Central memory CD8-positive, alpha-beta T cell (primary cell): ENCODE data around the gene THAP8.

ENCODE experiments used
- ATAC-seq: fragments of 150-1000 bp; cut with Tn5 transposase; replicated peaks from 2 replicates; pipeline ENCODE4 v1.10.0; 2022; ENCODE audit warnings: mild to moderate bottlenecking, moderate FRiP score, moderate number of reproducible peaks; ENCODE audit not compliant: poor library complexity, severe bottlenecking; ENCODE audit errors: extremely low read depth
- DNase-seq, 2 donors: peaks; one replicate each; pipeline ENCODE4 v3.0.0; 2021; ENCODE audit warnings: low spot score in 2 of 2
- H3K27ac Mint-ChIP-seq: one replicate; pipeline ENCODE4 v1.8.0; 2022; ENCODE audit warnings: low read depth, mild to moderate bottlenecking, moderate library complexity, mixed read lengths
- H3K27me3 Mint-ChIP-seq: one replicate; pipeline ENCODE4 v1.8.0; 2022; ENCODE audit warnings: mixed read lengths
- H3K36me3 Mint-ChIP-seq: one replicate; pipeline ENCODE4 v1.8.0; 2022; ENCODE audit warnings: mild to moderate bottlenecking, moderate library complexity, mixed read lengths; ENCODE audit not compliant: insufficient read depth
- H3K4me1 Mint-ChIP-seq: one replicate; pipeline ENCODE4 v1.8.0; 2022; ENCODE audit warnings: mixed read lengths
- H3K4me3 Mint-ChIP-seq: one replicate; pipeline ENCODE4 v1.8.0; 2022; ENCODE audit warnings: mild to moderate bottlenecking, moderate library complexity, mixed read lengths
- H3K9me3 Mint-ChIP-seq: one replicate; pipeline ENCODE4 v1.8.0; 2022; ENCODE audit warnings: mixed read lengths

Gene THAP8

GRCh38 chr19:35992907-35993765, 60.9 kb downstream of the THAP8 start:
- ATAC-seq (no peak), DNase-seq (no peak)
- Mint-ChIP-seq H3K4me1 (peaks cover 27% of the 10 kb centered on the region), H3K36me3 (peaks cover 7% of the 10 kb centered on the region), H3K4me3 (no peak overlapping the region), H3K27ac (no peak overlapping the region), H3K9me3 (no peaks in the 10 kb centered on the region), H3K27me3 (peaks cover 10% of the 10 kb centered on the region)

- H3K4me3 Mint-ChIP-seq = no peak overlapping the region
- peaks cover 4% of the 10 kb centered on the region for H3K36me3 Mint-ChIP-seq
- DNase-seq = no peak
- ATAC-seq = no peak
- H3K27me3 Mint-ChIP-seq = peaks cover 19% of the 10 kb centered on the region
- H3K4me1 Mint-ChIP-seq = peaks cover 20% of the 10 kb centered on the region
- no peaks in the 10 kb centered on the region for H3K9me3 Mint-ChIP-seq
- H3K27ac Mint-ChIP-seq = no peak overlapping the region
Observed at GRCh38 chr19:35991731-35992450, 62.2 kb downstream of the THAP8 start.

- Mint-ChIP-seq H3K9me3 (no peaks in the 10 kb centered on the region), H3K36me3 (peaks cover 4% of the 10 kb centered on the region), H3K4me1 (peaks cover 17% of the 10 kb centered on the region), H3K4me3 (no peak overlapping the region), H3K27ac (no peak overlapping the region), H3K27me3 (peaks cover 27% of the 10 kb centered on the region)
- DNase-seq (no peak), ATAC-seq (no peak)
Observed at GRCh38 chr19:35990771-35991730, 63.0 kb downstream of the THAP8 start.

- peaks cover 12% of the 10 kb centered on the region for H3K4me1 Mint-ChIP-seq
- no peaks in the 10 kb centered on the region for H3K9me3 Mint-ChIP-seq
- H3K27ac Mint-ChIP-seq = no peak overlapping the region
Observed at GRCh38 chr19:35990156-35990555, 63.9 kb downstream of the THAP8 start.

GRCh38 chr19:35988824-35989223, 65.3 kb downstream of the THAP8 start:
- Mint-ChIP-seq H3K4me1 (peaks cover 6% of the 10 kb centered on the region), H3K9me3 (no peaks in the 10 kb centered on the region), H3K4me3 (no peak overlapping the region), H3K27ac (no peak overlapping the region), H3K36me3 (no peaks in the 10 kb centered on the region), H3K27me3 (peaks cover 50% of the 10 kb centered on the region)
- ATAC-seq = no peak
- DNase-seq = no peak

More at GRCh38 chr19:35990156-35990555, 63.9 kb downstream of the THAP8 start:
- no peak for ATAC-seq
- Mint-ChIP-seq H3K36me3 (peaks cover 4% of the 10 kb centered on the region), H3K27me3 (peaks cover 36% of the 10 kb centered on the region), H3K4me3 (no peak overlapping the region)
- no peak for DNase-seq

GRCh38 chr19:35987571-35987896, 66.6 kb downstream of the THAP8 start:
- Mint-ChIP-seq H3K4me3 (no peak overlapping the region), H3K27ac (no peak overlapping the region), H3K9me3 (no peaks in the 10 kb centered on the region), H3K36me3 (no peaks in the 10 kb centered on the region), H3K4me1 (peaks cover 6% of the 10 kb centered on the region), H3K27me3 (peaks cover 58% of the 10 kb centered on the region)
- no peak for ATAC-seq
- DNase-seq = no peak

GRCh38 chr19:35986664-35987570, 67.2 kb downstream of the THAP8 start:
- ATAC-seq (no peak), DNase-seq (no peak)
- Mint-ChIP-seq H3K36me3 (no peaks in the 10 kb centered on the region), H3K27me3 (peaks cover 58% of the 10 kb centered on the region), H3K4me1 (peaks cover 6% of the 10 kb centered on the region), H3K9me3 (no peaks in the 10 kb centered on the region), H3K27ac (no peak overlapping the region), H3K4me3 (peak overlapping the region; percentile 42)

GRCh38 chr19:35986111-35986510, 68.0 kb downstream of the THAP8 start:
- Mint-ChIP-seq H3K4me1 (peaks cover 6% of the 10 kb centered on the region), H3K9me3 (no peaks in the 10 kb centered on the region), H3K36me3 (no peaks in the 10 kb centered on the region), H3K27ac (no peak overlapping the region), H3K27me3 (peaks cover 63% of the 10 kb centered on the region), H3K4me3 (no peak overlapping the region)
- DNase-seq = no peak
- ATAC-seq = no peak
